ENCODE data around the gene GNAQ. TPM values are rescaled to one million over a fixed set of nuclear protein-coding genes. Genes with fewer than 3 reads are reported as not detected.

The GNAQ gene
- total and polyA plus RNA-seq, 2 experiments from 2014 or later: 21.1 to 43.1 TPM

DNA sequence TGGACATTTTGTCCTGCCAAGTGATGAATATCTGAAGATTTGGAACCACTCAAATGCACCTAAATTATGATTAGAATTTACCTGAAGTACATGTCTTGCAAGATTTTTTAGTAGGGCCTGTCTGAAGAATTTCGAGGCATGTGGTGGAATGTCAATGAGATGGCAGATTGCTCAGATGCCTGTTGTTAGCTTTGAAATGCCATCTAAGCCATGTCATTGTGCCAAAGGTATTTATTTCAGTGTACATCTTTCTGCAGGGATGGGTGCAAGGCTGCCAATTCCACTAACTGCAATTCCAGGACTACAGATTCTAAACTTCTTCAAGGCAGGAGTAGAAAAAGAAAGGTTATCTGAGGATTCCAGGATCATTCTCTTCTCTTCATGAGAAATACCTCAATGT, 9.1 kb upstream of the GNAQ start:
- Histone ChIP-seq H2AFZ (no peak overlapping the region), H3K27ac (ENCODE audit: low read depth) (no peak overlapping the region), H3K9me2 (ENCODE audit: insufficient read depth) (no peaks in the 10 kb centered on the region), H4K20me1 (replicated peaks; ENCODE audit: insufficient read depth) (no peaks in the 10 kb centered on the region), H3K36me3 (ENCODE audit: insufficient read depth) (no peaks in the 10 kb centered on the region), H3K4me1 (ENCODE audit: insufficient read depth) (no peaks in the 10 kb centered on the region), H3K4me3 (no peak overlapping the region), H3K79me2 (replicated peaks; ENCODE audit: insufficient read depth) (no peaks in the 10 kb centered on the region), H3F3A (replicated peaks; ENCODE audit: low read depth) (no peaks in the 10 kb centered on the region), H3K27me3 (ENCODE audit: insufficient read depth) (no peaks in the 10 kb centered on the region), H3K4me2 (no peak overlapping the region)
- DNase-seq (ENCODE audit: low spot score) (no peak), ATAC-seq (no peak)
- no peak overlapping the region for H3K4me3 Mint-ChIP-seq
- peaks cover 12% of the 10 kb centered on the region; the same call in 2 of the 3 replicates for H3K4me1 Mint-ChIP-seq
- no peak overlapping the region for H3K27ac Mint-ChIP-seq
- peaks cover 3% of the 10 kb centered on the region for H3K27me3 Mint-ChIP-seq (ENCODE audit: insufficient read depth, low read depth, poor library complexity)
- H3K36me3 Mint-ChIP-seq (ENCODE audit: low read depth): no peaks in the 10 kb centered on the region
- TF ChIP-seq EZH2phosphoT487 (IDR thresholded peaks at IDR 0.05; ENCODE audit: unreplicated experiment) (no peak), STAT1 (IDR thresholded peaks at IDR 0.05; ENCODE audit: unreplicated experiment) (no peak), ZNF114 (CRISPR knock-in tag; IDR thresholded peaks at IDR 0.05) (no peak), ZNF331 (CRISPR knock-in tag; IDR thresholded peaks at IDR 0.05; ENCODE audit: low read depth) (no peak), EZH2 (IDR thresholded peaks at IDR 0.05; ENCODE audit: low read depth, unreplicated experiment) (no peak), CREB1 (CRISPR knock-in tag; IDR thresholded peaks at IDR 0.05; ENCODE audit: low read depth) (no peak)
- TF ChIP-seq, protein P1, sequence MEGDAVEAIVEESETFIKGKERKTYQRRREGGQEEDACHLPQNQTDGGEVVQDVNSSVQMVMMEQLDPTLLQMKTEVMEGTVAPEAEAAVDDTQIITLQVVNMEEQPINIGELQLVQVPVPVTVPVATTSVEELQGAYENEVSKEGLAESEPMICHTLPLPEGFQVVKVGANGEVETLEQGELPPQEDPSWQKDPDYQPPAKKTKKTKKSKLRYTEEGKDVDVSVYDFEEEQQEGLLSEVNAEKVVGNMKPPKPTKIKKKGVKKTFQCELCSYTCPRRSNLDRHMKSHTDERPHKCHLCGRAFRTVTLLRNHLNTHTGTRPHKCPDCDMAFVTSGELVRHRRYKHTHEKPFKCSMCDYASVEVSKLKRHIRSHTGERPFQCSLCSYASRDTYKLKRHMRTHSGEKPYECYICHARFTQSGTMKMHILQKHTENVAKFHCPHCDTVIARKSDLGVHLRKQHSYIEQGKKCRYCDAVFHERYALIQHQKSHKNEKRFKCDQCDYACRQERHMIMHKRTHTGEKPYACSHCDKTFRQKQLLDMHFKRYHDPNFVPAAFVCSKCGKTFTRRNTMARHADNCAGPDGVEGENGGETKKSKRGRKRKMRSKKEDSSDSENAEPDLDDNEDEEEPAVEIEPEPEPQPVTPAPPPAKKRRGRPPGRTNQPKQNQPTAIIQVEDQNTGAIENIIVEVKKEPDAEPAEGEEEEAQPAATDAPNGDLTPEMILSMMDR (conservative IDR thresholded peaks at IDR 0.05; ENCODE audit: low read depth in 2 of 2): no peak
- TF ChIP-seq, protein P2, sequence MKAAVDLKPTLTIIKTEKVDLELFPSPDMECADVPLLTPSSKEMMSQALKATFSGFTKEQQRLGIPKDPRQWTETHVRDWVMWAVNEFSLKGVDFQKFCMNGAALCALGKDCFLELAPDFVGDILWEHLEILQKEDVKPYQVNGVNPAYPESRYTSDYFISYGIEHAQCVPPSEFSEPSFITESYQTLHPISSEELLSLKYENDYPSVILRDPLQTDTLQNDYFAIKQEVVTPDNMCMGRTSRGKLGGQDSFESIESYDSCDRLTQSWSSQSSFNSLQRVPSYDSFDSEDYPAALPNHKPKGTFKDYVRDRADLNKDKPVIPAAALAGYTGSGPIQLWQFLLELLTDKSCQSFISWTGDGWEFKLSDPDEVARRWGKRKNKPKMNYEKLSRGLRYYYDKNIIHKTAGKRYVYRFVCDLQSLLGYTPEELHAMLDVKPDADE (IDR thresholded peaks at IDR 0.05): no peak
- TF ChIP-seq, protein P3, sequence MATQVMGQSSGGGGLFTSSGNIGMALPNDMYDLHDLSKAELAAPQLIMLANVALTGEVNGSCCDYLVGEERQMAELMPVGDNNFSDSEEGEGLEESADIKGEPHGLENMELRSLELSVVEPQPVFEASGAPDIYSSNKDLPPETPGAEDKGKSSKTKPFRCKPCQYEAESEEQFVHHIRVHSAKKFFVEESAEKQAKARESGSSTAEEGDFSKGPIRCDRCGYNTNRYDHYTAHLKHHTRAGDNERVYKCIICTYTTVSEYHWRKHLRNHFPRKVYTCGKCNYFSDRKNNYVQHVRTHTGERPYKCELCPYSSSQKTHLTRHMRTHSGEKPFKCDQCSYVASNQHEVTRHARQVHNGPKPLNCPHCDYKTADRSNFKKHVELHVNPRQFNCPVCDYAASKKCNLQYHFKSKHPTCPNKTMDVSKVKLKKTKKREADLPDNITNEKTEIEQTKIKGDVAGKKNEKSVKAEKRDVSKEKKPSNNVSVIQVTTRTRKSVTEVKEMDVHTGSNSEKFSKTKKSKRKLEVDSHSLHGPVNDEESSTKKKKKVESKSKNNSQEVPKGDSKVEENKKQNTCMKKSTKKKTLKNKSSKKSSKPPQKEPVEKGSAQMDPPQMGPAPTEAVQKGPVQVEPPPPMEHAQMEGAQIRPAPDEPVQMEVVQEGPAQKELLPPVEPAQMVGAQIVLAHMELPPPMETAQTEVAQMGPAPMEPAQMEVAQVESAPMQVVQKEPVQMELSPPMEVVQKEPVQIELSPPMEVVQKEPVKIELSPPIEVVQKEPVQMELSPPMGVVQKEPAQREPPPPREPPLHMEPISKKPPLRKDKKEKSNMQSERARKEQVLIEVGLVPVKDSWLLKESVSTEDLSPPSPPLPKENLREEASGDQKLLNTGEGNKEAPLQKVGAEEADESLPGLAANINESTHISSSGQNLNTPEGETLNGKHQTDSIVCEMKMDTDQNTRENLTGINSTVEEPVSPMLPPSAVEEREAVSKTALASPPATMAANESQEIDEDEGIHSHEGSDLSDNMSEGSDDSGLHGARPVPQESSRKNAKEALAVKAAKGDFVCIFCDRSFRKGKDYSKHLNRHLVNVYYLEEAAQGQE (IDR thresholded peaks at IDR 0.05; ENCODE audit: unreplicated experiment): no peak
- no peaks in the 10 kb centered on the region for H3K9me3 Mint-ChIP-seq
